ENCODE measurements around the gene PNMA3.
"Not testable (repeated sequence)": the region's sequence is repeated elsewhere in the genome, so short reads cannot be mapped to it uniquely, and the experiment has no call there.

PNMA3 gene

DNA sequence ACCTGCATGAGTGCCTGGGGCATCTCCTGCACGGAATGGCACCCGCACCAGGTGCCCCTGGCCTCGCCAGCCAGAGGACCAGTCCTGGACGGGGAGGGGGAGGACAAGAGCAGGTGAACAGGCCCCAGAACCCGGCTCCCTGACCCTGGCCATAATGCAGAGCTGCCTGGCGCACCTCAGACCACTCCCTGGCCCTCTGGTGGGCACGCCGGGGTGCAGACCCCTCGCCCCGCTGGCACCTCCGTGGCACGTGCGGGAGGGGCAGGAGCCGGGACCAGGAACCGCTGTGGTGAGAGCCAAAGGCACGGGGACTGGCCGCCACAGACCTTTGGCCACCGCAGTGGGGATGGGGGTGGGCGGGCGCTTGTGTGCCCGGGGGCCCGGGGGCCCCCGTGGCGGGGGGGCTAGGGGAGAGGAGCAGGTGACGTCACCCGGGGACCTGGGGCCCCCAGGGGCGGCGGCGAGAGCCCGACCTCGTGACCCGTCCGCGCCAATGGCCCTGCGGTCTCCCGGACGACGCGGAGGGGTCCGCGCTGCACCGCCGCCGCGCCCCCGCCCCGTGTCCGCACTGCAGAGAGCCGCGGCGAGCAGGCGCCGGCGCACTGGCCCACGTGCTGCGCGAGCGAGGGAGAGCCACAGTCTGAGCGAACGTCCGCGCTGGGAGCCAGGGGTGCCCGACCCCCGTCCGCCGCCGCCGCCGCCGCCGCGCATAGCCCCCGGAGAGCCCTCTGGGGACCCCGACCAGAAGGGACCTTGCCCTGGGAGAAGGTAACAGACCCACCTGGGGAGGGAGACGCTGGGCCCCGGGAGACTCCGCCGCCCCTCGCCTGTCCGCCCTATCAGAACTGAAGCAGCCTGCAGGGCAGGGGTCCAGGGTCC, at the start of gene PNMA3:
Gene PNMA3 (plus strand): TSS at position 600 of the 879 bp plus-strand sequence. CDS start 586 bp downstream, outside the sequence.
- no peak for DNase-seq

GRCh38 chrX:153017174-153017573, 39.1 kb upstream of the PNMA3 start:
- DNase-seq: not testable (repeated sequence)

DNA sequence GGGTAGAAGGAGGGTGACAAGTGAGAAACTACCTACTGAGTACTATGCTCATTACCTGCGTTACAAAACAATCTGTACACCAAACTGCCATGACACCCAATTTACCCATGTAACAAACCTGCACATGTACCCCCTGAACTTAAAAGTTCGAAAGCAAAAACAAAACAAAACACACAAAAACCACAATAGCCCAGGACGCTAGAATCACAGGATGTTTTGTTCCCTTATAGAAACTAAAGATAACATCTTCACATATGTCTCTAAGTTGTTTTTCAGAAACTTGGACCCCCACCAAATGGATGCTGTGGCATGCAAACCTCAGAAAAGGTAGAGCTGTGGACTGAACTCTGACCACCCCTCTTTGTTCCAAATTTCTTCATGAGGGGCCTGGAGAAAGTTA, 37.1 kb upstream of the PNMA3 start:
- no peak for DNase-seq

DNA sequence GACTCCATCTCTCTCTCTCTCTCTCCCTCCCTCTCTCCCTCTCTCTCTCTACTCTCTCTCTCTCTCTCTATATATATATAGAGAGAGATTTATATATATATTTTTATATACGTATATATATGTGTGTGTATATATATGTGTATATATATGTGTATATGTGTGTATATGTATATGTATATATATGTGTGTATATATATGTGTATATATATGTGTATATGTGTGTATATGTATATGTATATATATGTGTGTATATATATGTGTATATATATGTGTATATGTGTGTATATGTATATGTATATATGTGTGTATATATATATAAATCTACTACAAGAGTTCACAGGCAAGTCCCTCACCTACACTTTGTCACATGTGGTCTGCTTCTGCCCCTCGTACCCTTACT, 29.8 kb upstream of the PNMA3 start:
- DNase-seq: not testable (repeated sequence)

GRCh38 chrX:153028487-153028886, 27.8 kb upstream of the PNMA3 start:
- DNase-seq: not testable (repeated sequence)

DNA sequence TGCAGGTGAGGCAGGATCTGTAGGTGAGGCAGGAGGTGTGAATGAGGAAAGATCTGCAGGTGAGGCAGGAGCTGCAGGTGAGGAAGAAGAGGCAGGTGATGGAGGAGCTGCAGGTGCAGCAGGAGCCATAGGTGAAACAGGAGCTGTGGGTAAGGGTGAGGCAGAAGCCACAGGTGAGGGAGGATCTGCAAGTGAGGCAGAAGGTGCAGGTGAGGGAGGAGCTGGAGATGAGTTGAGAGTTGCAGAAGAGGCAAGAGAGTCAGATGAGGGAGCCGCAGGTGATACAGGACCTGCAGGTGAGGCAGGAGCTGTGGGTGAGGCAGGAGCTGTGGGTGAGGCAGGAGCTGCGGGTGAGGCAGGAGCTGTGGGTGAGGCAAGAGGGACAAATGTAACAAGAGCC, 27.1 kb upstream of the PNMA3 start:
- DNase-seq: no peak

DNA sequence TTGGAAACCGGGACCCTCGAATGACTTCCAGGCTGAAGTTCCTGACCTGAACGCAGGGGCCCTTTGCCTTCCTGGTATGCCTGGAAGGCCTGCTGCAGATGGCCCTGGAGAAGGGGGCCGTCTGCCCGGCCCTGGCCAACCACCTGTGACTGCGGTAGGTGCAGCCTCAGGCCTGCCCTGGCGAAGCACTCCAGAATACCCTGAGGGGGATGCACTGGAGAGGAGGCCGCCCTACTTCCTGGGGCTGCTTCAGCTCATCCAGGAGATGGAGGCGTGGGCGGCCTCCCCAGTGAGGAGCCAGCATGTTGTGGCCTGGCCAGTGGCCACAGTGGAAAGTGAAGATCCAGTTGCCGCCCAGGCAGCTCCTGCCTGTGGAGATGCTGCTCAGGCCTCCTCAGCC, 26.4 kb upstream of the PNMA3 start:
- no peak for DNase-seq

DNA sequence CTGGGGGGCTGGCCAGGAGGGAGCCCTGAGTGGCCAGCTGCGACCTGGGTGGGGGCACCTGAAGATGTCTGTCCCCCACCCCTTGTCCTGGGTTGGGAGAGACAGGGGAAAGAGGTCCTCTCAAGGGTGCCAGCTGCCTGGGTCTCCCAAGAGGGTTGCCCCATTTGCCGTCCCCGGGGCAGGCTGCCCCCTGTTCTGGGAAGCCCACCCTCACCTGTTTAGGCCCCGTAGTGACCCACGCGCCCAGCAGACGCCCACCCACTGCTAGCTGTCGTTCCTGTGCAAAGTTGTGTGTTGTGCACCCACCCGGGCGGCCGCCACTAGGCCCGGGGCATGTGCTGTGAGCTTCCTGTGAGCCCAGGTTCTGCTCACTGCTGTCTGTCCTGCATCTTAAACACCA, 25.5 kb upstream of the PNMA3 start:
- no peak for DNase-seq

- peak; percentile 85 for DNase-seq
Observed at GRCh38 chrX:153032397-153033118, 23.7 kb upstream of the PNMA3 start.

GRCh38 chrX:153049093-153049492, 7.2 kb upstream of the PNMA3 start:
- DNase-seq: no peak

DNA sequence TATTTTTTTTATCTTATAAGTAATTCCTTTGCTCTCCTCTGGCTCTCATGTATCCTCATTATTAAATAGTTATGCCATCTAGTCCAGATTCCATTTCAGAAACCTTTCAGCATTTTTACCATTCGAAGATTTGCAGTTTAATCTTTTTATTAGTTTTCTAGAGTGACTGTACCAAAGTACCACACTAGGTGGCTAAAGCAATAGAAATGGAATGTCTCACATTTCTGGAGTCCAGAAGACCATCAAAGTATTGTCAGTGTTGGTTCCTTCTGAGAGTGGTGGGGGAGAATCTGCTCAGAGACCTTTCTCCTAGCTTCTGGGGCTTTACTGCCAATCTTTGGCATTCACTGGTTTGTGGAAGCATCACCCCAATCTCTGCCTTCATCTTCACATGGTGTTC, 3.7 kb upstream of the PNMA3 start:
- DNase-seq: no peak

GRCh38 chrX:153057281-153057680, 1.0 kb downstream of the PNMA3 start:
- DNase-seq: no peak

DNA sequence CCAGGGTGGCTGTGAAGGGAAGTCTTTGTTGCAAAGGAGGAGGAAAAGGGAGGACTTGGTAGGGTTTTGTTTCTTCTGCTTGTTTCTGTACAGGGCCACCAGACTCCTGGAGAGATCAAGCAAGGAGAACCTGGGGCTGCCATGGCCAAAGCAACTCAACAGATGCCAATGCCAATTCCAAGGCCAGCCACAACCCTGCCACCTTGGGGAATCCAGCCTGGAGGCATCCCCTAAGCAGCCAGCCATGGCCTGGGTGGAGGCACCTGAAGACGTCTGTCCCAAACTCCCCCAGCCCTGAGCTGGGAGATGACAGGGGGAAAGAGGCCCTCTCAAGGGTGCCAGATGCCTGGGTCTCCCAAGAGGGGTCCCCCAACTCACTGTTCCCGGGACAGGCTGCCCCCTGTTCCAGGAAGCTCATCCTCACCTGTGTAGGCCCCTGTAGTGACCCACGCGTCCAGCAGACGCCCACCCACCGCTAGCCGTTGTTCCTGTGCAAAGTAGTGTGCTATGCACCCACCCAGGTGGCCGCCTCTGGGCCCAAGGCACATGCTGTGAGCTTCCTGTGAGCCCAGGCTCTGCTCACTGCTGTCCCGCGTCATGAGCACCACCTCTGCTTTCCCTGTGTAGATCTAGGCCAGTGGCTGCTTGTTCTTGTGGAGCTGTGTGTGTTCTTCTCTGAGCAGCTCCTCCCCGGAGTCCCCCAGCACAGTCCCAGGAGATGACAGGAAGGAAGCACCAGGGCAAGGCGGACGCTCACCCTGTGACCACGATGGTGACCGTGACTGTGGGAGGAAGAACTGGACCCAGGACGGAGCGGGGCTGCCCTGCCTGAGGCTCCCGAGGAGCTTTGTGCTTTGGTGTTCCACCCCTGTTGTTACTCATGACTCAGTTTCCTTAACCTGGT, 3.2 kb downstream of the PNMA3 start:
- DNase-seq: no peak

DNA sequence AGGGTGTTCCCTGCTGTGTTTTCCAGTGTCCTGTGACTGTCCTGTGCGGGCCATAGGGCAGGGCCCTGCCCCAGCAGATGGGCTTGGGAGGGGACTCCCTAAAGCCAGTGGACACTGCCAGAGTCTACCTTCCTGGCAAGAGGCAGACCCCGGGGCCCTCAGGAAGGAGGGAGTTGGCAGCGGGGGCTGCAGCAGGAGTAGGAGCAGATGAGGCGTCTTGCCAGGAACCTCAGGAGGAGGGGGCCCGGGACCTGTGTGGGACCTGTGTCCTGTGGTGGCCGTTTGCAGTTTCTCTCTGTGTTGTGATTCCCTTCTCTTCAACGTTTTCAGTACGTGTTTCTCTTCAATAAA, 3.8 kb downstream of the PNMA3 start:
- no peak for DNase-seq

GRCh38 chrX:153061732-153062131, 5.5 kb downstream of the PNMA3 start:
- DNase-seq: no peak

GRCh38 chrX:153063315-153063714, 7.0 kb downstream of the PNMA3 start:
- DNase-seq: no peak

GRCh38 chrX:153064061-153064460, 7.8 kb downstream of the PNMA3 start:
- no peak for DNase-seq

DNA sequence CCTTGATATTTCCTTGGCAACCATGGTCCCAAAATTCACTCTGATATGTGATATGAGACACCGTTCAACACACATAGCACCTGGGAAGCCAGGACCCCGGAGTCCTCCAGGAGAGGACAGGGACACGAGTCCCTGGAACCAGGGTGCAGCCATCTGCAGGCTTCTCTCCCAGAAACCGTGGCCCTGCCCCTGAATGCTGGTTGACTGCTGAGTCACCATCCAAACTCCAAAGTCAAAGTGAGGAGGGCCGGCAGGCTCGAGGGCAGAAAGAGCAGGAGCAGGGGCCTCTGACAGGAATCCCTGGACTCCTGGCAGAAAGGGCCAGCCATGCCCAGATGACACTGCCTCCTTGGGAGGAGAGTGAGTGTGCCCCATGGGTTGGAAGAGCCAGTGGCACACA, 9.1 kb downstream of the PNMA3 start:
- DNase-seq: no peak

DNA sequence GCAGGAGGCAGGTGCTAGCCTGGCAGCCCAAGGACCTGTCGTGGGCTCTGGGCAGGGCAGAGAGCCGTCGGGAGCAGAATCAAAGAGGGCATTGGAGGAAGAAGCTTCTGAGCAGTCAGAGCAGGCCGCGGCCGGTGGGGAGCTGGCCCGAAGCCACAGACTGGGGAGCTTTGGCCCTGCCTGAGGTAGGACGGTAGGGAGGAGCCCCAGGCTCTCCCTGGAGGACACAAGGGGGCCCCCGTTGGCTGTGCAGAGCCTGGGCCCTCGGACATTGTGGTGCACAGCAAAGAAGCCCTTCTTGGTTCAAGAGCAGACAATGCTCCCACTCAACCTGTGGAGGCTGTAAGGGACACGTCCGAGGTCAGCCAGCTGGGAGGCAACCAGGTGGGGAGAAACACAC, 10.1 kb downstream of the PNMA3 start:
- DNase-seq: not testable (repeated sequence)

- DNase-seq: not testable (repeated sequence)
Observed at GRCh38 chrX:153071909-153072583, 15.8 kb downstream of the PNMA3 start, which contains the start of gene PNMA6A. Gene PNMA6A, plus strand, starts transcription at chrX:153072454. Its CDS starts 609 bp downstream, at chrX:153073063.

DNA sequence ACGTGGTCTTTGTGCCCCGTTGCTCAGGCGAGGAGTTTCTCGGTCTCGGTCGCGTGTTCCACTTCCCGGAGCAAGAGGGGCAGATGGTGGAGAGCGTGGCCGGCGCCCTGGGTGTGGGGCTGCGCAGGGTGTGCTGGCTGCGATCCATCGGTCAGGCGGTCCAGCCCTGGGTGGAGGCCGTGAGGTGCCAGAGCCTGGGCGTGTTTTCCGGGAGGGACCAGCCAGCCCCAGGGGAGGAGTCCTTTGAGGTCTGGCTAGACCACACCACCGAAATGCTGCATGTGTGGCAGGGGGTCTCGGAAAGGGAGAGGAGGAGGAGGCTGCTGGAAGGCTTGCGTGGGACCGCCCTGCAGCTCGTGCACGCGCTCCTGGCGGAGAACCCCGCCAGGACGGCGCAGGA, 17.1 kb downstream of the PNMA3 start:
- DNase-seq: not testable (repeated sequence)

DNA sequence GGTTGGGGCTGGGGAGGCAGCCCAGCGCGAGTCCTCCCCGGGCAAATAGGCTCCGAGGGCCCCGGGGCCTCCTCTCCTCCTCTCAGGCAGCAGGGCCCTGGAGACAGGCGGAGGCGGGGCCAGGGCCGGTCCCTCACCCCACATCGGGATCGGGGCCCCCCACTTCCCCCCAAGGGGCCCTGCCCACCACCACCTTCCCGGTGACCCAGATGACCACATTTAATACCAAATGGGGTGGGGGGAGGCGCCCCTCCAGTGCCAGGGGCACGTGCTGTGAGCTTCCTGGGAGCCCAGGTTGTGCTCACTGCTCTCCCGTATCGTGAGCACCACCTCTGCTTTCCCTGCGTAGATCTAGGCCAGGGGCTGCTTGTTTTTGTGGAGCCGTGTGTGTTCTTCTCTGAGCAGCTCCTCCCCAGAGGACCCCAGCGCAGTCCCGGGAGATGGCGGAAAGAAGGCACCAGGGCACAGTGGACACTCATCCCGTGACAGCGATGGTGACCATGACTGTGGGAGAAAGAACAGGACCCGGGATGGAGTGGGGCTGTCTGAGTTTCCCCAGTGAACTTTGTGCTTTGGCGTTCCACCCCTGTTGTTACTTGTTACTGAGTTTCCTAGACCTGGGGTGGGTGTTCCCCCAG, 18.1 kb downstream of the PNMA3 start:
- DNase-seq: no peak
